Breast epithelium (tissue), 4 donors: ENCODE measurements around the gene PIN1. TPM values are rescaled to one million over a fixed set of nuclear protein-coding genes. Genes with fewer than 3 reads are reported as not detected.

ENCODE experiments used
- DNase-seq, 2 donors: peaks; one replicate each; pipeline ENCODE4 v3.0.0-alpha.2; 2019; ENCODE audit warnings: low spot score in 2 of 2
- H3K27ac ChIP-seq, 2 donors: fragments of 200-600 bp; sonication (generic) in 1 of 2; one replicate each; pipeline ENCODE4 v1.5.1; 2016 to 2019; ENCODE audit warnings: mild to moderate bottlenecking in 1 of 2
- H3K27me3 ChIP-seq, 2 donors: fragments of 200-600 bp; sonication (generic) in 1 of 2; one replicate each; pipeline versions ENCODE4 v1.5.1 to v1.6.0; 2017 to 2019; ENCODE audit warnings: control low read depth in 1 of 2, mild to moderate bottlenecking in 1 of 2
- H3K36me3 ChIP-seq: fragments of 200-600 bp; one replicate; pipeline ENCODE4 v1.5.1; 2019
- H3K4me1 ChIP-seq, 2 donors: fragments of 200-600 bp; sonication (generic); one replicate each; pipeline ENCODE4 v1.5.1; 2016 to 2019; ENCODE audit warnings: control low read depth in 1 of 2
- H3K4me3 ChIP-seq, 3 donors: fragments of 200-600 bp; sonication (generic); 1 replicate in 2 of 3; 2 replicates in 1 of 3; pipeline ENCODE4 v1.5.1; 2016 to 2019; ENCODE audit warnings: mild to moderate bottlenecking in 3 of 3, moderate library complexity in 2 of 3
- H3K9me3 ChIP-seq, 2 donors: fragments of 200-600 bp; sonication (generic) in 1 of 2; one replicate each; pipeline ENCODE4 v1.5.1; 2016 to 2019; ENCODE audit warnings: control low read depth in 1 of 2
- POLR2A ChIP-seq: fragments of 450-650 bp; IDR thresholded peaks from one replicate; pipeline ENCODE4 v1.6.1; 2016; ENCODE audit warnings: antibody characterized with exemption, mild to moderate bottlenecking, moderate library complexity
- POLR2AphosphoS5 ChIP-seq, 3 donors: sonication (generic); formaldehyde crosslinking; IDR thresholded peaks; one replicate each; pipeline ENCODE4 v1.6.1; 2017; ENCODE audit warnings: antibody characterized with exemption in 3 of 3
- intact Hi-C: fragments of 100-400 bp; cut with DNase I; formaldehyde crosslinking; loops from one replicate; pipeline ENCODE4 v1.15.1; 2023; ENCODE audit warnings: low total_unique reads
- total RNA-seq, 3 donors: library from RNA; depleted of rRNA; stranded (reverse); fragments of >200 nt; gene quantifications; one replicate each; pipeline ENCODE4 v1.1.0, GENCODE V29; 2016
- TF ChIP-seq, protein P1 (sequence below), 3 donors: fragments of 450-650 bp; IDR thresholded peaks; one replicate each; pipeline ENCODE4 v1.5.1; 2016 to 2017; ENCODE audit warnings: antibody characterized with exemption in 3 of 3, mild to moderate bottlenecking in 3 of 3, moderate library complexity in 3 of 3

PIN1 gene
- total RNA-seq, 3 donors from 2014 or later: 71.3 to 114 (median 73.4) TPM

DNA sequence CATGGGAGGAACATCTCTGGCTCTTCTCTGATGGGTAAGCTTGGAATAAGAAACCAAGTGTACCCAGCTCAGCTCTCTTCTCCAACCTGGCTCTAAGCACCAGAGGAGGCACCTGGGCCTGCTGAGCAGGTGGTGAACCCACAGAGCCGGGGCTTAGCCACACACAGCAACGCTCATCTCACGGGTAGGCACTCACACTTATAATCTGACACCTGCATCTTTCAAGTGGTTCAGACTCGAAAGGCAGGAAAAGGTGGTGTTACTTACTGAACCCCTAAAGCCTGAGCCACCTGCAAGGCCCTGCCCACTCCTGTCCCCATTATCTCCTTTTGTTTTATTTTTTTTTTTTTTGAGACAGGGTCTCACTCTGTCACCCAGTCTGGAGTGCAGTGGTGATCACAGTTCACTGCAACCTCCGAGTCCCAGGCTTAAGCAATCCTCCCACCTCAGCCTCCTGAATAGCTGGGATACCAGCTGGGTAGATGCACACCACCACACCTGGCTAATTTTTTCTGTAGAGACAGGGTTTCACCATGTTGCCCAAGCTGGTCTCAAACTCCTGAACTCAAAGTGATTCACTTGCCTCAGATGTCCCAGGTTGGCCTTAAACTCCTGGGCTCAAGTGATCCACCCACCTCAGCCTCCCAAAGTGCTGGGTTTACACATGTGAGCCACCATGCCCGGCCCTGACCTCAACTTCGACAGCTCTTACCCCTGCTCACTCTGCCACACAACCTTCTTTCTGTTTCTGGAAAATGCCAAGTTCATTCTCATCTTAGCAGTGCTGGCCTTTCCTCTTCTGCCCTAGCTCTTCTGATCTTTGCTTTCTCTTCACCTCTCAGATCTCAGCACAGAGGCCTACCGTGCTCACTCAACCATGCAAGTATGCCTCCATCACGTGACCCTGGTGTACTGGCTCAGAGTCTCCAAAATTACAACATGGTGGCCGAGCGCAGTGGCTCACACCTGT, 26.0 kb upstream of the PIN1 start:
- H3K4me1 ChIP-seq: no peaks in the 10 kb centered on the region
- intact Hi-C loops: no loop called here
- peaks cover 7% of the 10 kb centered on the region for H3K36me3 ChIP-seq
- TF ChIP-seq, protein P1, sequence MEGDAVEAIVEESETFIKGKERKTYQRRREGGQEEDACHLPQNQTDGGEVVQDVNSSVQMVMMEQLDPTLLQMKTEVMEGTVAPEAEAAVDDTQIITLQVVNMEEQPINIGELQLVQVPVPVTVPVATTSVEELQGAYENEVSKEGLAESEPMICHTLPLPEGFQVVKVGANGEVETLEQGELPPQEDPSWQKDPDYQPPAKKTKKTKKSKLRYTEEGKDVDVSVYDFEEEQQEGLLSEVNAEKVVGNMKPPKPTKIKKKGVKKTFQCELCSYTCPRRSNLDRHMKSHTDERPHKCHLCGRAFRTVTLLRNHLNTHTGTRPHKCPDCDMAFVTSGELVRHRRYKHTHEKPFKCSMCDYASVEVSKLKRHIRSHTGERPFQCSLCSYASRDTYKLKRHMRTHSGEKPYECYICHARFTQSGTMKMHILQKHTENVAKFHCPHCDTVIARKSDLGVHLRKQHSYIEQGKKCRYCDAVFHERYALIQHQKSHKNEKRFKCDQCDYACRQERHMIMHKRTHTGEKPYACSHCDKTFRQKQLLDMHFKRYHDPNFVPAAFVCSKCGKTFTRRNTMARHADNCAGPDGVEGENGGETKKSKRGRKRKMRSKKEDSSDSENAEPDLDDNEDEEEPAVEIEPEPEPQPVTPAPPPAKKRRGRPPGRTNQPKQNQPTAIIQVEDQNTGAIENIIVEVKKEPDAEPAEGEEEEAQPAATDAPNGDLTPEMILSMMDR (IDR thresholded peaks at IDR 0.05): no peak
- TF ChIP-seq POLR2AphosphoS5 (IDR thresholded peaks at IDR 0.05): no peak
- no peak for TF ChIP-seq POLR2A
- H3K27me3 ChIP-seq: no peaks in the 10 kb centered on the region
- DNase-seq: no peak
- H3K27ac ChIP-seq: no peak overlapping the region
- H3K9me3 ChIP-seq: no peaks in the 10 kb centered on the region
- no peak overlapping the region for H3K4me3 ChIP-seq

GRCh38 chr19:9811139-9811538, 24.0 kb upstream of the PIN1 start:
- H3K36me3 ChIP-seq: peaks cover 7% of the 10 kb centered on the region
- no peak for DNase-seq
- intact Hi-C loops: no loop called here
- H3K27ac ChIP-seq: no peak overlapping the region
- H3K27me3 ChIP-seq: no peaks in the 10 kb centered on the region
- H3K4me3 ChIP-seq: no peak overlapping the region
- H3K4me1 ChIP-seq: no peaks in the 10 kb centered on the region
- H3K9me3 ChIP-seq: no peaks in the 10 kb centered on the region
- TF ChIP-seq, protein P1 (IDR thresholded peaks at IDR 0.05): no peak
- TF ChIP-seq POLR2A (no peak), POLR2AphosphoS5 (IDR thresholded peaks at IDR 0.05) (no peak)

DNA sequence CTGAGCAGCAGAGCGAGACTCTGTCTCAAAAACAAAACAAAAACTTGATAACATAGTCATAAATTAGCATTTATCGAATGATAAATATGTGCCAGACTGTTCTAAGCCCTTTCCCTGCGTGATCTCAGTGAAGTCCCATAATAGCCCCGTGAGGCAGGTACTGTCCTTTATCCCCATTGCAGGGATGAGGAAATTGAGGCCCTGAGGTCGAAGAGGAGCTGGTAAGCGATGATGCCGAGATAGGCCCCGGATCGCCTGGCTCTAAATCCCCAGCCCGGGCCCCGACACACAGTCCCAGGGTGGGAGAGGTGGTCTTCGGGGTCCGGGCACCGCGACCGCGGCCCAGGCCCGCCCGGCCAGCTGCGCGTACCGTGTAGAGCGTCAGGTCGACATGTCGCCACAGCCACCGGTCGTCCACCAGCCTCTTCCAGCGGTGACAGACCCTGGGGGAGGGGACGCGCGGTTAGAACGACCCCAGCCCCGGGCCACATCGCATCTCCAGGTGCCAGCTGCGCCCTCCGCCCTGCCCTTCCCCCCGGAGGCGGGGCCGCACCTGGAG, 16.9 kb upstream of the PIN1 start:
- TF ChIP-seq POLR2AphosphoS5 (IDR thresholded peaks at IDR 0.05) (no peak), POLR2A (no peak)
- TF ChIP-seq, protein P1 (IDR thresholded peaks at IDR 0.05): no peak
- peak overlapping the region; percentile 80 to 97 (median 92) for H3K4me3 ChIP-seq
- intact Hi-C loops: loop anchor here (5.0 kb wide), 1 partner anchor 766 kb away; no protein-coding TSS in a partner anchor
- no peak for DNase-seq
- no peaks in the 10 kb centered on the region for H3K36me3 ChIP-seq
- no peaks in the 10 kb centered on the region for H3K4me1 ChIP-seq
- H3K27me3 ChIP-seq: no peaks in the 10 kb centered on the region
- H3K27ac ChIP-seq: peak overlapping the region; percentile 94 to 96
- H3K9me3 ChIP-seq: no peaks in the 10 kb centered on the region

DNA sequence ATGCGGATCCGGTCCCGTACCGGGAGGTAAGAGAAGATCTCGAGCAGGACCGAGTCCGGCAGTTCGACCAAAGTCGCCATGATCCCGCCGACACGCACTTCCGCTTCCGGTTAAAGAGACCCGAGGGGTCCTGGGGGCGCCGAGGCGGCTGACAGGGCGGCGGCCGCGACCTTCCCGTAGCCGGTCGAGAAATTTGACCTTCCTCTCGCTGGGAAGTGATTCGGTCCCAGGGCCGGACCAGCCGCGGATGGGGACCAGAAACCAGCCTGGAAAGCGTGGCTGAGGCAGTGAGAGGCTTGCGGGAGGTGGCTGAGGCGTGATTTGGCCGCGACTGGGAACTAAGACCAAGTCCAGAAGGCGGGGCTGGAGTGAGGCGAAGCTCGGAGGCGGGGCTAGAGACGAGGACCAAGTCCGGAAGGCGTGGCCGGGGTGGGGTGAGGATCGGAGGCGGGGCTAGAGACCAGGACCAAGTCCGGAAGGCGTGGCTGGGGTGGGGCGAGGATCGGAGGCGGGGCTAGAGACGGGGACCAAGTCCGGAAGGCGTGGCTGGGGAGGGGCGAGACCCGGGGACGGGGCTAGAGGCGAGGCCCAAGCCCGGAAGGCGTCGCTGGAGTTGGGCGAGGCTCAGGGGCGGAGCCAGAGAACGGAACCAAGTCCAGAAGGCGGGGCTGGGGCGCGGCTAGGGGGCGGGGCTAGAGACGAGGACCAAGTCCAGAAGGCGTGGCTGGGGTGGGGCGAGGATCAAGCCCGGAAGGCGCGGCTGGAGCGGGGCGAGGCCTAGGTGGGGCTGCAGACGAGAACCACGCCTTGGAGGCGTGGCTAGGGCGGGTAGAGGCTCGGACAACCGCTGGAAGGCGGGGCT, 16.2 kb upstream of the PIN1 start, which contains the start of gene FBXL12:
TSS of gene FBXL12 (minus strand) at position 346 of the 862 bp plus-strand sequence. CDS start at position 80, 266 bp downstream.
- peak; percentile 100 for DNase-seq
- peak within 1 kb of the TSS; percentile 80 to 97 (median 92) for H3K4me3 ChIP-seq
- H3K4me1 ChIP-seq: no peaks in the 10 kb centered on the region
- H3K27me3 ChIP-seq: no peaks in the 10 kb centered on the region
- H3K9me3 ChIP-seq: no peaks in the 10 kb centered on the region
- intact Hi-C loops: loop anchor here (5.0 kb wide), 1 partner anchor 767 kb away; no protein-coding TSS in a partner anchor
- TF ChIP-seq, protein P1 (IDR thresholded peaks at IDR 0.05): no peak
- TF ChIP-seq POLR2AphosphoS5 (IDR thresholded peaks at IDR 0.05) (peak; percentile 90 to 93 (median 91)), POLR2A (peak; percentile 52)
- peak within 1 kb of the TSS; percentile 94 to 96 for H3K27ac ChIP-seq
- no peaks in the 10 kb centered on the region for H3K36me3 ChIP-seq
